Activated T-cell treated with anti-CD3 and anti-CD28 coated beads for 48 hours (primary cell): Measurements from ENCODE around the gene JPH4.
"Not testable (repeated sequence)": the region's sequence is repeated elsewhere in the genome, so short reads cannot be mapped to it uniquely, and the experiment has no call there.

Experiments
- DNase-seq: peaks from one replicate; pipeline ENCODE4 v3.0.0-alpha.2; 2020; ENCODE audit warnings: low read depth

JPH4 gene

DNA sequence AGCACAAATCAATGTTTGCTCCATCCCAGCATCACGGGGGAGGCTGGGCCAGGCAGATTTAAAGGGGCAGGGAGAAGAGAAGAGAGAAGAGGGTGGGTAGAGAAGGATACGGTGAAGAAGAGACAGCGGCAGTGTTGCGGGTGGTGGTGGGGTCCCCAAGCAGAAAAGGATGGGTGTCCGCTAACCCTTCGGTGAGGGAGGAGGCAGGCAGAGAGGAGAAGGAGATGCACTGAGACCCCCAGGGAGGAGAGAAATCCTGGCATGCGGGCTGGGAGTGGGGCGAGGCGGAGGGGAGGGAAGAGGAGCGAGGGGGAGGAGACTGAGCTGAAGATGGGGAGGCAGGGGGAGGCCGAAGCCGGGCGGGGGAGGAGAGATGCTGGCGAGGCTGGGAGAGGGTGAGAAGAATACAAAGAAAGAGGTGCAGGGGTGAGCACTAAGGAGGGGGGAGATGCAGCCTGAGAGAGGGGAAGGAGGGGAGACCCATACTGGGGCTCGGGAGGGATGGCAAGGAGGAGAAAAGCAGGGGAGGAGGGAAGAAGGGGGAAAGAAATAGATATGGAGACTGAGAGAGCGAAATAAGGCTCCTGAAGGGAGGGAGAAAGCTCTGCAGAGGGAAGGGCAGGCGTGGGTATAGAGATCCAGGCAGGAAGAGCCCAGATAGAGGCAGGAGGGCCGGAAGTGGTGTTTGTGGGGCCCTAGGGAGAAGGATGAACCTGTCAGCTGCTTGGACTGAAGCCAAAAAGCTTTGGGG lies at the start of gene JPH4:
Gene JPH4, minus strand, starts transcription at position 231 of the 751 bp plus-strand sequence. CDS start 1,337 bp downstream, outside the sequence.
- DNase-seq = no peak

GRCh38 chr14:23627961-23628360 lies 49.4 kb upstream of the JPH4 start:
- DNase-seq = no peak

- no peak for DNase-seq
Observed at GRCh38 chr14:23626946-23627345, 48.4 kb upstream of the JPH4 start.

GRCh38 chr14:23624830-23625404 lies 46.3 kb upstream of the JPH4 start:
- no peak for DNase-seq

DNA sequence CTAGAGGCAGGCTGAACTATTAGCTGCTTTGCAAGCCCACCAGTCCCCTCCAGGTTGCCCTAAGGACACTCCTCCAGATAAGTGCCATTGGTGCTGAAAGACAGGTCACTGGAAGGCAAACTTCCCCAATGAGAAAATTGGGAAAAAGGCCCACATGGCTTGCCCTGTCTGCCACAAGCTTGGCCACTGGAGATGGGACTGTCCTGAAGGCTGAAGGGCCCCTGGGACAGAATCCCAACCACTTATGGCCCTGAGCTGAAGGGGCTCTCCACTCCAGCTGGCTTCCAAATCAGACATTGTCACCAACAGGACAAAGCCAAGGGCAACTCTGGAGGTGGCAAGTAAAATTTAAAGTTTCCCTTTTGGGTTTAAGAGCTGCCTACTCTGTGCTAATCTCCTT lies 45.4 kb upstream of the JPH4 start:
- DNase-seq = no peak

DNA sequence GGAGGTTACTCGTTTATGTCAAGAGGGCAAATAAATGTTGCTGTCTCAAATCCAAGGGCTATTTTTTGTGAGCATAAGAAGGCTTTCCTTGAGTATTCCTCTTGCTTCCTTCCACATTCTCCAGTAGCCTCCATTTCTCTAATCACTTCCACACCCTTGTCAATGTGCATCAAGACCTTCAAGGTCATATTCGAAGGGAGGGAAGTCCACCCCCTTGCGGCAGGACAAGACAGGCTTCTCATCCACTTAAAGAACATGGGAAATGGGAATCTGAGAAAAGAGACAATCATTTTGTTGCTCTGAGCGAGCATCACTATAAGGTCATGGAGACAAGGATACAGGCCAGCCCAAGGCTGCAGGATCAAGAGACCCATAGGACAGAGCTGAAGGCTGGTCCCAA lies 44.4 kb upstream of the JPH4 start:
- no peak for DNase-seq

DNA sequence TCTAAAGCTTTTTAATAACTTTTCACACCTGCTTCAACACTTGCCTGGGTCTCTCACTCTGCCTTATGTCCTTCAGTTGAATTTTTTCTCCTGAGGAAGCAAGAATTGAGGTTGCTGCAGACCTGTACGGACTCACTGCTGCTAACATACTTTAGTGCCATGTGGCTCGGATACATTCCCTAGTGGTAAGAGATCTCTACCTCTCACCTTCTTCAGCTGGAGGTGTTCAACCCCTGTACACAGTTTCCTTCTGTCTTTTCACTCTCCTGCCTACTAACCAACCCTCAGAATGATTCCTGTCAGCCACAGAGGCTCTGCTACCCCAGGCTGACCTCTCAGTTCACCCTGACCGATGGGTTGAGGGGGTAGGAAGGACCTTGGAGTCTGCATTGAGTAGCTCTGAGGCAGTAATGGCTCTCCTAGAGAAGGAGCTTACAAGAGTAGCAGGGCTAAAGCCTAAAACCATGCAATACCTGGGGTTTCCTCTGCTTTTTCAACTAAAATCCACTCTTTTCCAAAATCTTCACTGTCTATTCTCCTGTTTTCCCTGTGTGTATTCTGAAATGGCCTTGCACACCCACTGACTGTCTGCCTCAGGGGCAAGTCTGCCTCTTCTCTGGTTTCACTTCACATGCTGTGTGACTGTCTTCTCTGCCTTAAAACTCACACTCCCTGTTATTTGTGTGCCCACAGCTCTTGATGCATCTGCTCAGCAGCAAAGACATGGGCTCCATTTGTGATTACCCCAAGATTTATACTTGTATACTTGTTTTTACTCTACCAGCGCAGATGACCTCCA lies 43.5 kb upstream of the JPH4 start:
- no peak for DNase-seq

DNA sequence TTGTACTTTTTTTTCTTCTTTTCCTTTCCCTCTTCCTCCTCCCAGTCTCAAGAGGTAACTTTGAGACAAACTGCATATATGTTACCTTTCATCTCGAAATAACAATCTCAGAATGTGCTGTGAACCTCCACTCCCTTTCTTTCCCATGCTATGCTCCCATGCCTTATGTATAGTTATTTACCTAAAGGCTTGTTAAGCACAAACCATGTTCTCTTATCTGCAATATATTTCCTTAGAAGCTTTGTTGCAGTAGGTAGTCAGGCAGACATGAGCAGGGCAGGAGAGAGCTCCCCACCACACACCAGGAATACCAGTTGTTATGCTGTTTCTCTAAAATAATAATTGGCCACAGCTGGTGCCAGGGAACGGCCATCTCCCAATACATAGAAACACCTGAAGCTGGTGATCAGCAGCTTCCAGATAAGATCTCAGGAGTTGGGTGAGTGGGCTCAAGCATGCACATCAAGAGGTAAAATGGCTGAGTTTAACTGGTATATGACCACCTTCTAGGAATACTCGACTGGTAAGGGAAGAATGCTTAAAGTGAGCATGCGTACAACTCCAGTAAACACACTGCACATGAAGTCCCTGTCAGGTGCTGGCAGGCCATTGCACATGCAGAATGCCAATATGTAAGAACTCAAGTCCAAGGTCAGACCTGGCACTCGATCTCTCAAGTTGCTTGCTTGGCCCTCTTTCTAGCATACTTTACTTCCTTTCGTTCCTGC lies 42.8 kb upstream of the JPH4 start:
- DNase-seq = no peak

DNA sequence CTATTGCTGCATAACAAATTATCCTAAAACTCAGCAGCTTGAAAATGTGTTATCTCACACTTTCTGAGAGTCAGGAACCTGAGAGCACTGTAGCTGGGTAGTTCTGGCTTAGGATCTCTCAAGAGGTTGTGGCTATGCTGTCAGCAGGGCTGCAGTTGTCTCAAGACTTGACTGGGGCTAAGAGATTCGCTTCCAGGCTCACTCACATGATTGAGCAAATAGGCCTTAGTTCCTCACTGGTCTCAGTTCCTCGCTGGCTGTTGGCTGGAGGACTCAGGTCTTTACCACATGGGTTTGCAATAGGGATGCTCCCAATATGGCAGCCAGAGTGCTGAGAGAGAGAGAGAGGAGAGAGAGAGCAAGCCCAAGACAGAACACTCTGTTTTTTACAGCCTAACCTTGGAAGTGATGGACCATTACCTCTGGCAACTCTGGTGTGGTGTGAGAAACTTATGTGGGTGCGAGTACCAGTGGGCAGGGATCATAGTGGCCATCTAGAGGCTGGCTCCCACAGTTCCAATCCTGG lies 41.6 kb upstream of the JPH4 start:
- no peak for DNase-seq

DNA sequence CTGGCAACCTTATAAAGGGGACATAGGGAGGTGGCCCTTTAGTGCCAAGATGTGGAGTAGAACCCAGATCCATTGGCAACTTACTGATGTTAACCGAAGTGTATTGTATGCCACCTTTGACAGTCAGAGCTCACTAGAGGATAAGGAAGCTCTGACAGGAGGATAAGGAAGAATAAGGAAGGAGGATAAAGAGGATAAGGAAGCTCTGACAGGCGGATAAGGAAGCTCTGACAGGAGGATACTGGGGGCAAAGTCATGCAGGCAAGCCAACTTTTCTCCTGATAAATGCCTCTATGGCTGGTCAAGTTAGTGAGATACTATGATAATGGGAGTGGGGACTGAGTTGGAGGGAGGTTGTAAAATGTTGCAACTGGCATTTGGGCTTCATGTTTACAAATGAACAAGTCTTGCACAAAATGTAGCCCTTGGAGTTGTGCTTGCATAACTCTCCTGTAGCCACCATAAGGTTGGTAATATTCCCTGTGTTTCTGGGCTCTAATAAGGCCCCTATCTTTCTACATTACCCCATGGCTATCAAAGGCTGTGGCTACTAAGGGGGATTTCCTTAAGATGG lies 39.9 kb upstream of the JPH4 start:
- DNase-seq = no peak

DNA sequence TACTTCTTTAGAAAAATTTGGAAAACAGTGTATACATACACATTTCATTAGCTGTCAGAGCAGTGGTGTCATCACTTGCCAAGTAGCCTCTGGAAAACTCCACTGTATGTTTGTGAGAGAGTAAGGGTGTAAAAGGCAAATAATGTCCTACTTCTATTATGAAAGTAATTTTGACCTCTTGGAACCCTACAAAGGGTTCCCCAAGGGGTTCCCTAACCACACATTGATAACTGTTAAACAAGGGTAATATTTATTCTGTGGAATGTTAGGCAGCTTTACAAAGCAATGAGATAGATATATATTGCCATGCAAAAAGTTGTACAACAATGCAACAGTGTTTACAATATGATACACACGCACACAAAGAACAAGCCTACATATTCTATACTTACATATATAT lies 38.9 kb upstream of the JPH4 start:
- DNase-seq = no peak

- no peak for DNase-seq
Observed at GRCh38 chr14:23615856-23616255, 37.3 kb upstream of the JPH4 start.

- no peak for DNase-seq
Observed at GRCh38 chr14:23614395-23614828, 35.8 kb upstream of the JPH4 start.

DNA sequence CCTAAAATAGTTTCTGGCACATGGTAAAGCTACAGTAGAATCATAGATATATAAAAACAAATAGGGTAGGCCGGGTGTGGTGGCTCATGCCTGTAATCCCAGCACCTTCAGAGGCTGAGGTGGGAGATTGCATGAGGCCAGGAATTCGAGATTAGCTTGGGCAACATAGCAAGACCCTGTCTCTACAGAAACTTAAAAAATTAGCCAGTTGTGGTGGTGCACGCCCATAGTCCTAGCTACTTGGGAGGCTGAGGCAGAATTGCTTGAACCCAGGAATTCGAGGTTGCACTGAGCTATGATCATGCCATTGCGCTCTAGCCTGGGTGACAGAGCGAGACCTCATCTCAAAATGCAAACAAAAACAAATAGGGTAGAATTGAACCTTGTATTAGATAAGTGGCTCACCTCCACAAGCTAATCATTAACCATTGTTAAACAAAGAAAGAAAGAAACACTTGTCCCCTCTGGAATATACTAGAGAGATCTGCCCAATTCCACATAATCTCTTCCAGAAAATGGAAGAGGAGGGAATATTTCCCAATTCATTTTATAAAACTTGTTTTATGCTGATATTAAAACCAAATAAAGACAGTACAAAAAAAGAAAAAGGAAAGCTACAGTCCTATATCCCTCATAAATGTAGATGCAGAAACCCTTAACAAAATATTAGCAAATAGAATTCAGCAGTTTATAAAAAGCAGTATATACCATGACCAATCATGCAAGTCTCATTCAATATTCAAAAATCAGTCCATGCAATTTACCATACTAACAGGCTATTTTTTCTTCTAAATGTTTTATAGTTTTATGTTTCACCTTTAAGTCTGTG lies 34.9 kb upstream of the JPH4 start:
- DNase-seq = no peak

DNA sequence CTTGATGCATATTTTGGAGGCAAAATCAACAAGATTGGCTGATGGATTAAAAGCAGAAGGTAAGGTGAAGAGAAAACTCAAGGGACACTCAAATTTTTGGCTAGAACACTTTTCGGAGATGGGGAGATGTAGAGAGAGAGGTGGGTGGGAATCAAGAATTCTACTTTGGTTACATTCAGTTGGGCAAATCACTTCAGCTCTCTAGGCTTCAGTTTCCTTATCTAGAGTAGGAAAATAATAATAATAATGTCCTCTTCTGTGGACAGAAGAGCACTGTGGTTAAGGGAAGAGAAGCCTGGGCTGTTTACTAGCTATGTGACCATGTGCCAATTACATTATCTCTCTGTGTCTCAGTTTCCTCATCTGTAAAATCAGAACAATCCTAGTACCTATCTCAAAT lies 34.2 kb upstream of the JPH4 start:
- DNase-seq = no peak

DNA sequence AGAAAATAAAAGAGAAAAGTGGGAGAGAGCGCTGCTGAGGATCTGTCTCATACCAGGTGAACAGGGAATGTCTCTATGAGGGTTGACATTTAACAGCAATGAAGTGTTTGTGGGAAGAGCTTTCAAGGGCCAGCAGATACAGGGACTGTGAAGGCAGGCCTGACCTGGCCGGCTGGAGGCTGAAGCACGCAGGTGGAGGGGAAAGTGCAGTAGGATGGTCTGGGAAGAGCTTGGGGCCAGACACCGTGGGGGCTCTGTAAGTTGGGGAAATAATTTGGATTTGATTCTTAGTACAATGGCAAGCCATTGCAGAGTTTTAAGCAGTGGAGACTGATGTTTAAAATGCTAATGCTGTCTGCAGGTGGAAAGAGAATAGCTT lies 33.8 kb upstream of the JPH4 start:
- no peak for DNase-seq

GRCh38 chr14:23610815-23611289 lies 32.3 kb upstream of the JPH4 start:
- no peak for DNase-seq

- no peak for DNase-seq
Observed at GRCh38 chr14:23610090-23610814, 31.7 kb upstream of the JPH4 start.

DNA sequence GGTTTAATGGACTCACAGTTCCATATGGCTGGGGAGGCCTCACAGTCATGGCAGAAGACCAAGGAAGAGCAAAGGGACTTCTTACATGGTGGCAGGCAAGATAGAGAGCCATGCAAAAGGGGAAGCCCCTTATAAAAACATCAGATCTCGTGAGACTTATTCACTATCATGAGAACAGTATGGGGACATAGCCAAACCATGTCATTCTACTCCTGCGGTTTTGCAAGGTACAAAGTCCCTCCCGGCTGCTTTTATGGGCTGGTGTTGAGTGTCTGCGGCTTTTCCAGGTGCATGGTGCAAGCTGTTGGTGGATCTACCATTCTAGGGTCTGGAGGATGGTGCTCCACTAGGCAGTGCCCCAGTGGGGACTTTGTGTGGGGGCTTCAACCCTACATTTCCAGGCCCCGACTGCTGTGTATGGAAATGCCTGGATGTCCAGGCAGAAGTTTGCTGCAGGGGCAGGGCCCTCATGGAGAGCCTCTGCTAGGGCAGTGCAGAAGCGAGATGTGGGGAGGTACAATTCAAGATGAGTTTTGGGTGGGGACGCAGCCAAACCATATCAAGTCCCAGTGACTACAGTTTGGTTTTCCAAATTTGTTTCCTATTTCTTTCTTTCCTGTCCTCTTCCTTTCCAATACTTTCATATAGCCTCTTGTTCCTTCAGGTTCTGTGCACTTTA lies 31.0 kb upstream of the JPH4 start:
- DNase-seq = not testable (repeated sequence)

GRCh38 chr14:23609001-23609400 lies 30.4 kb upstream of the JPH4 start:
- DNase-seq = no peak
